Heart left ventricle (tissue), 13 donors: ENCODE measurements around the gene MAPK1IP1L.

Experiments used
- CTCF ChIP-seq, 12 donors: fragments of 200-600 bp; sonication (generic) in 4 of 12; IDR thresholded peaks; one replicate each; pipeline versions ENCODE4 v1.5.0 to v1.8.0; 2018 to 2022; ENCODE audit warnings: antibody characterized with exemption in 12 of 12, mild to moderate bottlenecking in 5 of 12
- POLR2A ChIP-seq, 2 donors: fragments of 450-650 bp; IDR thresholded peaks; one replicate each; pipeline ENCODE4 v1.6.1; 2017; ENCODE audit warnings: antibody characterized with exemption in 2 of 2, mild to moderate bottlenecking in 2 of 2, moderate library complexity in 2 of 2
- donor health status: ischemic (EF 13 %, LVEDD 7.1; RV severe dilation, severe dysfunction).
- donor health status: DM: no; HTN: yes; CAD: no.
- donor health status: DM: no; HTN: no; CAD: no.
- donor health status: ischemic (EF 25% LVEDD 6.9; RV normal size, moderate dysfunction).
- donor health status: ischemic (EF 25% LVEDD 5.7; RV mildly dilated, moderate dysfunction).
- donor health status: ischemic (EF 35%, LVEDD 5.7; RV mildly dilated, moderate dysfunction).
- donor health status: nonischemic (EF 11% LVEDD 7.7; RV severe dilation, severe dysfunction).
- donor health status: DM: yes; HTN: yes; CAD: no.
- donor health status: PGD.
- donor health status: ischemic (EF 29% LVEDD 5.4; RV normal size, mild dysfunction).
- donor health status: nonischemic (EF 23%, LVEDD 6.1; RV moderate dilation, normal function).

GRCh38 chr14:55115861-55116245 is 64.4 kb downstream of the MAPK1IP1L start:
- TF ChIP-seq POLR2A (IDR thresholded peaks at IDR 0.05) (no peak), CTCF (IDR thresholded peaks at IDR 0.05) (no peak)
